Omental fat pad (tissue), 4 donors: ENCODE data around the gene ITPR3. TPM values are rescaled to one million over a fixed set of nuclear protein-coding genes. Genes with fewer than 3 reads are reported as not detected.

Experiments used
- ATAC-seq: fragments of 150-250 bp; one replicate; pipeline ENCODE4 v1.9.1; 2016; ENCODE audit warnings: mild to moderate bottlenecking, moderate library complexity; ENCODE audit not compliant: low FRiP score
- DNase-seq: peaks from one replicate; pipeline ENCODE4 v3.0.0-alpha.2; 2019; ENCODE audit warnings: low spot score
- CTCF ChIP-seq, 3 donors: fragments of 450-650 bp; IDR thresholded peaks; one replicate each; pipeline ENCODE4 v1.5.1; 2016 to 2017; ENCODE audit warnings: antibody characterized with exemption in 3 of 3, mild to moderate bottlenecking in 3 of 3, moderate library complexity in 2 of 3
- total RNA-seq, 4 donors: library from RNA; depleted of rRNA; stranded (reverse); fragments of >200 nt; gene quantifications; one replicate each; pipeline ENCODE4 v1.1.0, GENCODE V29; 2016

ITPR3 gene
- total RNA-seq, 4 donors from 2014 or later: 25.7 to 62.0 (median 35.9) TPM

- DNase-seq: no peak
- no peak for ATAC-seq
- no peak for TF ChIP-seq CTCF (IDR thresholded peaks at IDR 0.05)
Measured at GRCh38 chr6:33678233-33678931, 57.3 kb downstream of the ITPR3 start.

- DNase-seq (no peak), ATAC-seq (no peak)
Measured at GRCh38 chr6:33678932-33679490, 57.9 kb downstream of the ITPR3 start.

GRCh38 chr6:33679761-33680160 is 58.6 kb downstream of the ITPR3 start:
- DNase-seq (no peak), ATAC-seq (no peak)
- TF ChIP-seq CTCF (IDR thresholded peaks at IDR 0.05): no peak

More at GRCh38 chr6:33678932-33679490, 57.9 kb downstream of the ITPR3 start:
- TF ChIP-seq CTCF (IDR thresholded peaks at IDR 0.05): no peak

- no peak for ATAC-seq
- no peak for DNase-seq
- TF ChIP-seq CTCF (IDR thresholded peaks at IDR 0.05): no peak
Measured at GRCh38 chr6:33682341-33682740, 61.2 kb downstream of the ITPR3 start.

- DNase-seq (no peak), ATAC-seq (peak; percentile 37)
- TF ChIP-seq CTCF (IDR thresholded peaks at IDR 0.05): no peak
Measured at GRCh38 chr6:33683051-33683571, 62.0 kb downstream of the ITPR3 start.

- ATAC-seq: no peak
Measured at GRCh38 chr6:33683576-33684427, 62.7 kb downstream of the ITPR3 start.

More at GRCh38 chr6:33683576-33684427, 62.7 kb downstream of the ITPR3 start:
- DNase-seq: no peak
- no peak for TF ChIP-seq CTCF (IDR thresholded peaks at IDR 0.05)
